Mesodermal cell (in vitro differentiated cells): ENCODE results near the gene HCCS.

ENCODE experiments used
- H3K27ac ChIP-seq: 2 replicates; pipeline ENCODE4 v1.7.0; 2013; ENCODE audit warnings: mild to moderate bottlenecking, low read depth, low read length, moderate library complexity; ENCODE audit not compliant: severe bottlenecking
- H3K36me3 ChIP-seq: 2 replicates; pipeline ENCODE4 v1.7.1; 2013; ENCODE audit warnings: mild to moderate bottlenecking, low read length, moderate library complexity; ENCODE audit not compliant: control insufficient read depth, insufficient read depth
- H3K4me1 ChIP-seq: one replicate; pipeline ENCODE4 v1.7.1; 2013; ENCODE audit warnings: mild to moderate bottlenecking, low read length; ENCODE audit not compliant: insufficient read depth, control insufficient read depth, poor library complexity, severe bottlenecking
- H3K4me3 ChIP-seq: 2 replicates; pipeline ENCODE4 v1.7.0; 2013; ENCODE audit warnings: low read length, control low read depth, mild to moderate bottlenecking; ENCODE audit not compliant: insufficient read depth, poor library complexity, severe bottlenecking; ENCODE audit errors: extremely low read depth
- H3K9me3 ChIP-seq: 2 replicates; pipeline ENCODE4 v1.7.1; 2013; ENCODE audit warnings: mild to moderate bottlenecking, low read length, moderate library complexity; ENCODE audit not compliant: control insufficient read depth
- WGBS, 2 experiments: methylation state at CpG; one replicate each; pipeline ENCODE4 v1.1.5; 2013; ENCODE audit warnings: missing lambda C conversion rate in 2 of 2; ENCODE audit not compliant: insufficient coverage in 2 of 2; 5-methylcytosine and 5-hydroxymethylcytosine counted together

HCCS gene

DNA sequence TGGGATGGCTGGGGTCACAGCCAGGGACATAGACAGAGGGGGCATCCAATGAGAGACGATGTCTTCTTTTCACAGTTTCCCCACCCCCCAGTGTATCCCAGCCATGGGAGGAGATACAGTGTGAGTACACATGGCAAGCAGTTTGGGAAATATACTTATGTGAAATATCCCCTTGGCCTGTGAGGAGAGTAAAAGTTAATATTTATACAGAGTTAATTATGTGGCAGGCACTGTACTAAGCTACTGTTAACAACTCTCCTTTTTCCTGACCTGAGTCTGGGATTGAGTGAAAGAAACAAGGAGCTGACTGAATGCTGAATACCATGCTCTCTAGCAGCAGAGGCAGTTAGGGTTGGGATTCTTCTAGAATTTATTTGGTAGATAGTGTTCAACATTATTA is 35.3 kb downstream of the HCCS start:
- H3K4me3 ChIP-seq: no peak overlapping the region
- WGBS, 2 experiments: no CpG with 5 or more reads among the region's 1 CpG
- H3K36me3 ChIP-seq: no peaks in the 10 kb centered on the region
- no peaks in the 10 kb centered on the region for H3K9me3 ChIP-seq
- no peaks in the 10 kb centered on the region for H3K4me1 ChIP-seq
- H3K27ac ChIP-seq: no peak overlapping the region

- H3K4me3 ChIP-seq: no peak overlapping the region
- no peaks in the 10 kb centered on the region for H3K36me3 ChIP-seq
- no peak overlapping the region for H3K27ac ChIP-seq
- no peaks in the 10 kb centered on the region for H3K4me1 ChIP-seq
- H3K9me3 ChIP-seq: no peaks in the 10 kb centered on the region
- 90 to 92% methylated on average over 4 to 5 of the region's 7 CpGs for WGBS, 2 experiments
Observed at GRCh38 chrX:11148401-11148800, 37.3 kb downstream of the HCCS start.

DNA sequence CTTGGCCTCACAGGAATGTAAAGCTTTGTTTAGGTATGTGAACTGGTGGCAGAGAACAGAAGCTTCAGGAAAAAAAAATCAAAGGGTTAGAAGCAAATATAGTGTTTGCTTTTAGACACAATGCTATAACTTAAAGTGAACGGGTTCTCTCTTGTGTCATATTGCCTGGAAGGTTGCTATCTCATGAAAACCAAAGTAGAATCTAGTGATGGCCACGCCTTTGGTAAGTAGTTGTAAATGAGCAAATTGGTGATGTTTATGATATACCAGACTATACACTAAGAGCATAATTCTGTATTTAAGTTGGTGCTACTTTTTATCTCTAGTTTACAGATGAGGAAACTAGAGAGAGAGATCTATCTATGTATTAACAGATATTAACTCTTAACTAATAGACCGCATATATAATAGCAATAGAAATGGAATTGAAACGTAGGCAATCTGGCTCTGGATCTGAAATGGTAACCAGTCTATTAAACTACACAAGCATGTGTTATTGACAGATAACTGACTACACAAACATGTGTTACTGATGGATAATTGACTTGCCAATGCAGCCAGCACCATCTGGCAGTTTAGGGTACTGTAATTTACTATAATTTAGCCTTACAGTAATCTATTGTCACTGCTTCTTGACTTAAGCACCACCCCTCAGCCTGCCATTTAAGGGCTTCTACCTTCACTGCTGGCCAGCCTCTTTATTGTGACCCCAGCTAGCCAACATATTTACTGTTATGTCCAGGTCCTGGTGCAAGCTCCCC is 40.8 kb downstream of the HCCS start:
- WGBS, 2 experiments: no CpG with 5 or more reads among the region's 4 CpGs
- Histone ChIP-seq H3K36me3 (no peaks in the 10 kb centered on the region), H3K4me1 (no peaks in the 10 kb centered on the region), H3K9me3 (no peaks in the 10 kb centered on the region), H3K27ac (no peak overlapping the region), H3K4me3 (no peak overlapping the region)

DNA sequence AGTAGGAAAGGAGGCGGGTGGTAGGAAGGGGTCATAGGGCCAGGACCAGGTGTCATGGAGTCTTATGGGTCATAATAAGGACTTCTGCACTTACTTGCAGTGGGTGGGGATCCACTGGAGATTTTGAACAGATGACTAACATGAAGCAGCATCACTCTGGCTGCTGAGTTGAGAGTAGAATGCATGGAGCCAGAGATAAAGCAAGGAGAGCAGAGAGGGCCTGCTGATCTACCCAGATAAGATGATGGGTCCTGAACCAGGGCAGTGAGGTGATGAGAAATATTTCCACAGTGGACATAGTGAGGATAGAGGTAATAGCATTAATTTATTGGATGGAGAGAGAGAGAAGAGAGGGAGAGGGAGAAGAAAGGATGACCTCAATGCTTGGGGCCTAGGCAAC is 48.0 kb downstream of the HCCS start:
- no CpG with 5 or more reads among the region's 1 CpG for whole genome bisulfite sequencing, 2 experiments
- H3K27ac ChIP-seq: no peak overlapping the region
- no peaks in the 10 kb centered on the region for H3K36me3 ChIP-seq
- no peaks in the 10 kb centered on the region for H3K4me1 ChIP-seq
- H3K9me3 ChIP-seq: no peaks in the 10 kb centered on the region
- no peak overlapping the region for H3K4me3 ChIP-seq

DNA sequence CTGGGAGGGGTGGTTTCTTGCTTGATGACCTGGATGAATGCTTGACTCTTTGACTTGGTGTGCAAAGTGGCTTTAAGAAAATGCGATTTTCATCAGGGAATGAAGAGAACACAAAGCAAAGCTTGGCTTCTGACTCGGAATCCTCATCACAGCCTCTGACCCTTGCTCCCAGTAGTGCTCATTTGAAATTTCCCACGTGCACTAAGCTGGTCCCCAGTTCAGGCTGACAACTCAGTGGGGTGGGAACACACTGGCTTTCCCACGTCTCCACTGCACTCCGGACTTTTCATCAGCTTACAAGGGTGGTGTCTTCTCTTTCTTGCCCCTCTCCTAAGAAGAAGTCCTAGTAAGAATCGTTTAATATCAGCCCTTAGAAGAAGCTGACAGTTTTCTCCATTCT is 53.3 kb downstream of the HCCS start:
- no peak overlapping the region for H3K27ac ChIP-seq

GRCh38 chrX:11171956-11172355 is 60.8 kb downstream of the HCCS start:
- no peaks in the 10 kb centered on the region for H3K4me1 ChIP-seq
- H3K9me3 ChIP-seq: no peaks in the 10 kb centered on the region
- no peak overlapping the region for H3K27ac ChIP-seq
- no CpG with 5 or more reads among the region's 4 CpGs for WGBS, 2 experiments
- peaks cover 5% of the 10 kb centered on the region for H3K36me3 ChIP-seq
- H3K4me3 ChIP-seq: no peak overlapping the region

More for the DNA sequence above, 53.3 kb downstream of the HCCS start:
- no peak overlapping the region for H3K4me3 ChIP-seq
- 90 to 95% methylated on average over 4 of the region's 6 CpGs for WGBS, 2 experiments
- H3K9me3 ChIP-seq: no peaks in the 10 kb centered on the region
- H3K4me1 ChIP-seq: no peaks in the 10 kb centered on the region
- peaks cover 5% of the 10 kb centered on the region for H3K36me3 ChIP-seq

DNA sequence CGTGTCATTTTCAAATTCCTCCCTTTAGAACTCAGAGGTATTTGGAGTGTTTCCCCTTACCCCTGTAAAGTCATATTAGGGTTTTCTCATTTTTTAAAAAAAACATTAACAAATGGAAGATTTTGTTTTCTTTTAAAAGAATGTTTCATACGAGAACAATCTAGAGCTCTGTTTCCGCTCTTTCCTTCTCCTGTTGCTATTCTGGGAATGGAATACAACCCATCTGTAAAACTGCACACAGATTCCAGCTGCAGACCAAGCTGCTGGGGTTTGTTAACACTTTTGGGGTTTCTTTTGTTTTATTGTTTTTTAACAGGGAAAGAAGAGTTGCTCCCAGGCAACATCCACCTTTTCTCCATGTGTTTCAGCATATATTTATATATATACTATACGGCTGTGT is 61.3 kb downstream of the HCCS start:
- H3K4me3 ChIP-seq: no peak overlapping the region

More for the DNA sequence above, 61.3 kb downstream of the HCCS start:
- Histone ChIP-seq H3K9me3 (no peaks in the 10 kb centered on the region), H3K4me1 (no peaks in the 10 kb centered on the region), H3K36me3 (peaks cover 5% of the 10 kb centered on the region), H3K27ac (no peak overlapping the region)
- no CpG with 5 or more reads among the region's 4 CpGs for WGBS, 2 experiments
